ENCODE measurements around the gene SLC46A3.

DNA sequence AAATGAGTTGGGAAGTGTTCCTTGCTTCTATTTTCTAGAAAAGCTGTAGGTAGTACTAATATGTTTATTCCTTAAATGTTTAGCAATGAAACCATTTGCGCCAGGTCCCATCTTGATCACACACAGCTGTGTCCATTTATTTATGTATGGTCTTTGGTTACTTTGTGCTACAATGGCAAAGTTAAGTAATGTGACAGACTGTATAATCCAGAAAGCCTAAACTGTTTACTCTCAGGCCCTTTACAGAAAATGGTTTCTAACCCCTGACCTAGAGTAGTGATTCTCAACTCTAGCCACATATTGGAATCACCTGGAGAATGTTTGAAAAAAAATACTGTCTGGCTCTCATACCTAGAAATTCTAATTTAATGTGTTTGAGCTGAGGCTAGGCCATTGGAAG lies 21.3 kb downstream of the SLC46A3 start:
- no peak for TF ChIP-seq EZH2 (IDR thresholded peaks at IDR 0.05; ENCODE audit: low read length, unreplicated experiment)
- TF ChIP-seq, protein P1, sequence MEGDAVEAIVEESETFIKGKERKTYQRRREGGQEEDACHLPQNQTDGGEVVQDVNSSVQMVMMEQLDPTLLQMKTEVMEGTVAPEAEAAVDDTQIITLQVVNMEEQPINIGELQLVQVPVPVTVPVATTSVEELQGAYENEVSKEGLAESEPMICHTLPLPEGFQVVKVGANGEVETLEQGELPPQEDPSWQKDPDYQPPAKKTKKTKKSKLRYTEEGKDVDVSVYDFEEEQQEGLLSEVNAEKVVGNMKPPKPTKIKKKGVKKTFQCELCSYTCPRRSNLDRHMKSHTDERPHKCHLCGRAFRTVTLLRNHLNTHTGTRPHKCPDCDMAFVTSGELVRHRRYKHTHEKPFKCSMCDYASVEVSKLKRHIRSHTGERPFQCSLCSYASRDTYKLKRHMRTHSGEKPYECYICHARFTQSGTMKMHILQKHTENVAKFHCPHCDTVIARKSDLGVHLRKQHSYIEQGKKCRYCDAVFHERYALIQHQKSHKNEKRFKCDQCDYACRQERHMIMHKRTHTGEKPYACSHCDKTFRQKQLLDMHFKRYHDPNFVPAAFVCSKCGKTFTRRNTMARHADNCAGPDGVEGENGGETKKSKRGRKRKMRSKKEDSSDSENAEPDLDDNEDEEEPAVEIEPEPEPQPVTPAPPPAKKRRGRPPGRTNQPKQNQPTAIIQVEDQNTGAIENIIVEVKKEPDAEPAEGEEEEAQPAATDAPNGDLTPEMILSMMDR (conservative IDR thresholded peaks at IDR 0.05; ENCODE audit: low read depth, low read length), result no peak

Measured in PC-3 (cell line).